Measurements from ENCODE around the gene RAP1GAP. TPM values are rescaled to one million over a fixed set of nuclear protein-coding genes. Genes with fewer than 3 reads are reported as not detected.
A peak's percentile ranks its signal among the peaks of the same experiment; 100 is the strongest.

The RAP1GAP gene
- total RNA-seq, 4 donors from 2014 or later: 0.36 to 0.74 (median 0.38) TPM; not detected in 1

DNA sequence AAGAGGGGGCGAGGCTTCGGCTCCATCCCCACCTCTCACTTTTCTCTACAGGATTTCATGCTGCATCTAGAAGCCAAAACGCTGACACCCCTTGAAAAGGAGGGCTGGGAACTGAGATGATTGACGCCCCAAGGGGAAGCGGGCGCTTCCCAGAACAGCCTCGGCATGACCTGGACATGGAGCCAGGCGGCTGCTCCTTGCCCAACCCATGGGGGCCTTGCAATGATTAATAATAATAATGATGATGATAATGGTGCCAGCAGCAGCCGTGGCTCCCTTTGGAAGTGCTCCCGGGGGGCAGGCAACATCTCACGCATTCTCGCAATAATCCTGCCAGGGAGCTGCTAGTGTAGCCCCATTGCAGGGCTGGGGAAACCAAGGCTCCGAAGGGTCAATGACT is 78.2 kb downstream of the RAP1GAP start:
- ATAC-seq (ENCODE audit: low FRiP score) (no peak), DNase-seq (ENCODE audit: low spot score) (no peak)
- TF ChIP-seq, protein P1, sequence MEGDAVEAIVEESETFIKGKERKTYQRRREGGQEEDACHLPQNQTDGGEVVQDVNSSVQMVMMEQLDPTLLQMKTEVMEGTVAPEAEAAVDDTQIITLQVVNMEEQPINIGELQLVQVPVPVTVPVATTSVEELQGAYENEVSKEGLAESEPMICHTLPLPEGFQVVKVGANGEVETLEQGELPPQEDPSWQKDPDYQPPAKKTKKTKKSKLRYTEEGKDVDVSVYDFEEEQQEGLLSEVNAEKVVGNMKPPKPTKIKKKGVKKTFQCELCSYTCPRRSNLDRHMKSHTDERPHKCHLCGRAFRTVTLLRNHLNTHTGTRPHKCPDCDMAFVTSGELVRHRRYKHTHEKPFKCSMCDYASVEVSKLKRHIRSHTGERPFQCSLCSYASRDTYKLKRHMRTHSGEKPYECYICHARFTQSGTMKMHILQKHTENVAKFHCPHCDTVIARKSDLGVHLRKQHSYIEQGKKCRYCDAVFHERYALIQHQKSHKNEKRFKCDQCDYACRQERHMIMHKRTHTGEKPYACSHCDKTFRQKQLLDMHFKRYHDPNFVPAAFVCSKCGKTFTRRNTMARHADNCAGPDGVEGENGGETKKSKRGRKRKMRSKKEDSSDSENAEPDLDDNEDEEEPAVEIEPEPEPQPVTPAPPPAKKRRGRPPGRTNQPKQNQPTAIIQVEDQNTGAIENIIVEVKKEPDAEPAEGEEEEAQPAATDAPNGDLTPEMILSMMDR (IDR thresholded peaks at IDR 0.05): no peak

DNA sequence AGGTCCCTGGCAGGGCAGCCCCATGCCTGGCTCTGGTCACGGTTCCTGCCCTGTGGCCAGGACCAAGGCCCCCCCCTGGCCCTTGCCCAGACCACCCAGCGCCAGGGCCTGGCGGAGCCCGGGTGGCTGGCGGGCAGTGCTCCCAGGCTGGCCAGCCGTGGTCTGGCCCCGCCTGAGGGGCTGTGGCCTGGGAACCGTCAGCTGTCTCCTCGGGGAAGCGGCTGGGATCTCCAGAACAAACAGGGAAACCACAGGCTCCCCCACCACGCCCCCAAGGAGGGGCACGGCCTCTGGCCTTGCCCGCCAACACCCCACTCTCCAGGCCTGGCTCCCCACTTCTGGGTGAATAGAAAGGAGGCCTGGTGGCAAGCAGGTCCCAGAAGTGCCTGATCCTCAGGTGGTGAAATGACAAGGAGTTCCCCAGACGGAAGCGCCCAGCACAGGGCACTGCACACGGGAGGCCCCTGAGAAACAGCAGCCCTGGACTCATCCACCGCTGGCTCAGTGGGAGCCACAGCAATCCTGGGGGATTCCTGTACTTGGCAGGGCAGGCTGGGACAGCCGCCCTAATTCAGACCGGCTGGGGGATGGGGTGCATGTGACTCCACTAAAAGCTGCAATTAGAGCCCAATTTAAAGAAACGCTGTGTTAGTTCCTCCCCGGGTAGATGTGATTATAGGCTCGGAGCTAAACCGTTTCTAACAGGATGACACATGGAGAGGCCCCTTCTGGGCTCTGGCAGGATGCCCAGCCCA is 78.9 kb downstream of the RAP1GAP start:
- DNase-seq (ENCODE audit: low spot score): no peak
- no peak for ATAC-seq (ENCODE audit: low FRiP score)
- TF ChIP-seq, protein P1 (IDR thresholded peaks at IDR 0.05): no peak

DNA sequence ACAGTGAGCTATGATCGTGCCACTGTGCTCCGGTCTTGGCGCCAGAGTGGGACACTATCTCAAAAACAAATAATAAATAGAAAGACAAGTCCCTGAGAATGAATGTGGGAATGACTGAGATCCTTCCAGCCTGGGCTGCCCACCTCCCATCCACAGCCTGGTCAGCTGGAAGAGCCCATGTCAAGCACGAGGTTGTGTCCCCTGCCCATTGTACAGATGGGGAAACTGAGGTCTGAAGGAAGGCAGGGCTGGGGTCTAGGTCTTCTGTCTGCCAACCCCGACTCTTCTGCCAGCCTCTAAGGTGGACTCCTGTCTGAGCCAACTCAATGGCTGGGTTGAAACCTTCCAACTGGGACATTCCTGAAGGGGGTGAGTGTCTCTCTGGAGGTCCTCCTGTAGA is 79.5 kb downstream of the RAP1GAP start:
- no peak for DNase-seq (ENCODE audit: low spot score)
- TF ChIP-seq, protein P1 (IDR thresholded peaks at IDR 0.05): no peak
- ATAC-seq (ENCODE audit: low FRiP score): no peak

DNA sequence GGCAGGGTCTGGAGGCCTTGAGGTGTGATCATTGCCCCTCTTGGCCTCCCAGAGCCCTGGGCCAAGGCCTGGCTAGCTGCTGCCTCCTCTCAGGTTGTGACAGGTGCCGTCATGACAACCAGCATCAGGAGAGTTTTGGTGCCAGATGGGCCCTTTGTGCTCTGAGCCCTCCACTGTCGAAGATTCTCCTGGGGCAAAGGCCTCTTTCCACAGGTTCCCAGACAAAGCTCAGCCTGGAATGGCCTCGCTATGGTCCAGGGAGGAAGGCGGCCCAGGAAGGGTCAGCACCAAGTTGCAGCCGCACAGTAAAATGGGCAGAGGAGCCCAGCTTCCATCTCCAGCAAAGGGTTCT is 81.6 kb downstream of the RAP1GAP start:
- TF ChIP-seq, protein P1 (IDR thresholded peaks at IDR 0.05): no peak
- ATAC-seq (ENCODE audit: low FRiP score) (no peak), DNase-seq (ENCODE audit: low spot score) (no peak)

DNA sequence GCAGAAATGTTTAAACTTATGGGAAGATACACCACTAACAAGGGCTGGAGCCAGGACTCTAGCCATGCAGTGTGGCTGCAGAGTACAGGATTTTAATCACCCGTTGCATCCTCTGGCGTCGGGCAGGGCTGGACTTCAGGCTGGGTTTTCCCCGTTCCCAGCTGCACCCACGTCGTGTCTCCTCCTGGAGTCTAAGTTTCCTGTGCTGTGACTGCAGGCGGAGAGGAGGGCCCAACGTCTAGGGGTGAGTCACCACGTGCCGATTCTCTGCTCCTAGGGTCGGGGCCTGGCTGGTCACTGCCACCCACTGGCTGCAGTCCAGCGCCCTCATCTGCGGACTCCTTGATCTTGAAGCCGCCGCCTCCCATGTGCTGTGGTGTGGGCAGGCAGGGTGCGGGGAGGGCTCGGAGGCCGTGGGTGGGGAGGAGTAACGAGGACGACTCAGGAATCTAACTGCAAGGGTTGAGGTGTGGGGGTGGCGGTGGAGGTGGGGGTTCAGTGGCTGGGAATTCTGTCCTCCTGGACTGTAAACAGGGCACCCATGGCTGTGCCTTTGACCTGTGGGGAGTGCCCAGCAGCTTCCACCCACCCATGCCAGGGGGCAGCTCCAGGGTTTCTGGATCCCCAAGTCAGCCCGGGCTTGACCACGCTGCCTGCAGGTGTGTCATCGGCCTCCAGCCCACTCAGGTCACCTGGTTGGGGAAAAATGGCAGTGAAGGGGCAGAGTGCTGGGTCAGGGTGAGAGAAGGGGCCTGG is 82.1 kb downstream of the RAP1GAP start:
- ATAC-seq (ENCODE audit: low FRiP score) (peak; percentile 72), DNase-seq (ENCODE audit: low spot score) (peak; percentile 56)
- TF ChIP-seq, protein P1 (IDR thresholded peaks at IDR 0.05): no peak

DNA sequence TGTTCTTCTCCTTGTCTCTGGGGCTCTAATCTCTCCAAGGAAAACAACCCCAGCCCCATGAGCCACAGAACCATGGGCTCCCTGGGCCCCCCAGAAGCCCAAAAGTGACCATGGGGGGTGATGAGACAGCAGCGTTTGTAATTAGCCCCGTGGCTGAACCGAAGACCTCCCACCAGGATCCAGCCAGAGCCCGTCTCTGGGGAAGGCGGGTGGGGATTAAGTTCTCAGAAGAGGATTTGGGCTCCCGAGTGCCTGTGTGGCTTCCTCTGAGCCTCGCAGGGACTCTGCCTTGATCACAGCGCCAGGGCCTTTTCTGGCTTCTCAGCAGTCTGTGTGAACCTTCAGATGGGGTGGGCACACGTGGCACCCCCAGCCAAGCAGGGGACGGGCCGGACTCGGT is 82.9 kb downstream of the RAP1GAP start:
- TF ChIP-seq, protein P1 (IDR thresholded peaks at IDR 0.05): no peak
- DNase-seq (ENCODE audit: low spot score) (no peak), ATAC-seq (ENCODE audit: low FRiP score) (no peak)

DNA sequence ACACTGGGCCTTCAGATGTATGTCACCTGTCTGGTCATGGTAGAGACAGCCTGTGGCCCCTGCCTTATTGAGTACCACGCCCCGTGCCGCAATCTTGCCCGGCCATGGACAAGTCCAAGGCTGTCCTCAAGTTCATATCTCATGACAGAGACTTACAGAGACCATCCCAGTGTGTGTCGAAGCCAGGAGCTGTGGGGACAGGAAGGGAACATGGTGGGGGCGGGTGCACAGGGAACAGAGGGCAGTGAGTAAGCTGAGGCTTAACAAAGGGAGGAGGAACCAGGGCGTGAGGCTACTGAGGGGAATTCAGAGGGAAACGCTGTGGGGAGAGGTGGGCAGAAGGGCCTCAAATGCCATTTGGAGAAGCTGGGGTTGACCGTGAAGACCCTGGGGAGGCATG is 84.1 kb downstream of the RAP1GAP start:
- ATAC-seq (ENCODE audit: low FRiP score): peak; percentile 25

More for the DNA sequence above, 84.1 kb downstream of the RAP1GAP start:
- TF ChIP-seq, protein P1 (IDR thresholded peaks at IDR 0.05): no peak
- no peak for DNase-seq (ENCODE audit: low spot score)

Data from omental fat pad (tissue), 4 donors.